Activated CD8-positive, alpha-beta memory T cell treated with anti-CD3 and anti-CD28 coated beads, Interleukin-2, amount 50 U/mL, for 4 hours (primary cell): Measurements from ENCODE around the gene CCDC68.
"Not testable (repeated sequence)": the region's sequence is repeated elsewhere in the genome, so short reads cannot be mapped to it uniquely, and the experiment has no call there.

ENCODE experiments used
- DNase-seq: peaks from one replicate; pipeline ENCODE4 v3.0.0-alpha.2; 2020

CCDC68 gene

GRCh38 chr18:54958704-54959625 is at the start of gene CCDC68:
Gene CCDC68, minus strand, starts transcription at chr18:54959461. Its CDS starts 16,670 bp downstream, at chr18:54942791.
- no peak for DNase-seq

- DNase-seq: no peak
Measured at GRCh38 chr18:55007602-55008001, 48.3 kb upstream of the CCDC68 start.

- no peak for DNase-seq
Measured at GRCh38 chr18:55003695-55004094, 44.4 kb upstream of the CCDC68 start.

- no peak for DNase-seq
Measured at GRCh38 chr18:55002261-55002660, 43.0 kb upstream of the CCDC68 start.

- DNase-seq: no peak
Measured at GRCh38 chr18:55001394-55002024, 42.2 kb upstream of the CCDC68 start.

- DNase-seq: no peak
Measured at GRCh38 chr18:55000529-55000928, 41.3 kb upstream of the CCDC68 start.

- no peak for DNase-seq
Measured at GRCh38 chr18:54999016-54999415, 39.8 kb upstream of the CCDC68 start.

- DNase-seq: no peak
Measured at GRCh38 chr18:54995421-54996143, 36.3 kb upstream of the CCDC68 start.

GRCh38 chr18:54991981-54992380 is 32.7 kb upstream of the CCDC68 start:
- no peak for DNase-seq

GRCh38 chr18:54984908-54985307 is 25.6 kb upstream of the CCDC68 start:
- DNase-seq: no peak

GRCh38 chr18:54983791-54984190 is 24.5 kb upstream of the CCDC68 start:
- no peak for DNase-seq

GRCh38 chr18:54983041-54983686 is 23.9 kb upstream of the CCDC68 start:
- DNase-seq: no peak

- no peak for DNase-seq
Measured at GRCh38 chr18:54981076-54981475, 21.8 kb upstream of the CCDC68 start.

GRCh38 chr18:54975598-54975997 is 16.3 kb upstream of the CCDC68 start:
- no peak for DNase-seq

GRCh38 chr18:54973046-54973445 is 13.8 kb upstream of the CCDC68 start:
- DNase-seq: no peak

GRCh38 chr18:54968807-54969206 is 9.5 kb upstream of the CCDC68 start:
- DNase-seq: no peak

- not testable (repeated sequence) for DNase-seq
Measured at GRCh38 chr18:54968237-54968636, 9.0 kb upstream of the CCDC68 start.

- no peak for DNase-seq
Measured at GRCh38 chr18:54967786-54968185, 8.5 kb upstream of the CCDC68 start.

- DNase-seq: no peak
Measured at GRCh38 chr18:54964741-54965140, 5.5 kb upstream of the CCDC68 start.

GRCh38 chr18:54962919-54963645 is 3.8 kb upstream of the CCDC68 start:
- DNase-seq: no peak

GRCh38 chr18:54961868-54962267 is 2.6 kb upstream of the CCDC68 start:
- no peak for DNase-seq

- no peak for DNase-seq
Measured at GRCh38 chr18:54961016-54961423, 1.8 kb upstream of the CCDC68 start.
